GM10266 (cell line): Measurements from ENCODE around the gene VAPA.

ENCODE experiments used
- DNase-seq: peaks from one replicate; pipeline ENCODE4 v3.0.0; 2012; ENCODE audit errors: extremely low spot score
- CTCF ChIP-seq: IDR thresholded peaks from 2 replicates; pipeline ENCODE4 v1.5.1; 2012; ENCODE audit warnings: mild to moderate bottlenecking, low read depth; ENCODE audit not compliant: control insufficient read depth, insufficient read depth; ENCODE audit errors: missing control alignments

The VAPA gene

GRCh38 chr18:10006311-10006893 lies 92.6 kb downstream of the VAPA start:
- TF ChIP-seq CTCF: no peak
- no peak for DNase-seq

- TF ChIP-seq CTCF: no peak
- DNase-seq: no peak
Measured at GRCh38 chr18:10008006-10008647, 94.3 kb downstream of the VAPA start.
